Coronary artery (tissue), 2 donors: Measurements from ENCODE around the gene SLC7A4.

Source experiments
- DNase-seq: peaks from one replicate; pipeline ENCODE4 v3.0.0-alpha.2; 2017; ENCODE audit warnings: low spot score
- H3K27ac ChIP-seq, 2 donors: fragments of 200-600 bp; sonication (generic); one replicate each; pipeline ENCODE4 v1.5.1; 2016 to 2019
- H3K4me3 ChIP-seq: fragments of 200-600 bp; sonication (generic); 2 replicates; pipeline ENCODE4 v1.5.1; 2016; ENCODE audit warnings: mild to moderate bottlenecking, moderate library complexity
- CTCF ChIP-seq: fragments of 200-600 bp; sonication (generic); IDR thresholded peaks from one replicate; pipeline ENCODE4 v1.5.1; 2019; ENCODE audit warnings: antibody characterized with exemption

Gene SLC7A4

GRCh38 chr22:21018314-21018713 lies 14.0 kb downstream of the SLC7A4 start:
- H3K27ac ChIP-seq = no peak overlapping the region
- H3K4me3 ChIP-seq = no peak overlapping the region
- no peak for DNase-seq
- no peak for TF ChIP-seq CTCF

GRCh38 chr22:21016644-21017420 lies 15.5 kb downstream of the SLC7A4 start:
- no peak overlapping the region for H3K4me3 ChIP-seq
- peak; percentile 59 for DNase-seq
- no peak for TF ChIP-seq CTCF
- no peak overlapping the region for H3K27ac ChIP-seq

- no peak for DNase-seq
- TF ChIP-seq CTCF = no peak
- Histone ChIP-seq H3K4me3 (peak overlapping the region; percentile 66), H3K27ac (peak overlapping the region in 1 of 2 donors; percentile 66)
Observed at GRCh38 chr22:21015466-21016006, 16.8 kb downstream of the SLC7A4 start.

- DNase-seq = no peak
Observed at GRCh38 chr22:21014726-21015465, 17.5 kb downstream of the SLC7A4 start, which contains the start of gene P2RX6. TSS of gene P2RX6 (plus strand) at chr22:21015165. CDS start at chr22:21015175, 10 bp downstream.

GRCh38 chr22:21014202-21014725 lies 18.1 kb downstream of the SLC7A4 start:
- H3K4me3 ChIP-seq = peak overlapping the region; percentile 66
- peak overlapping the region; percentile 56 to 66 for H3K27ac ChIP-seq
- no peak for TF ChIP-seq CTCF

More at GRCh38 chr22:21014726-21015465, 17.5 kb downstream of the SLC7A4 start, which contains the start of gene P2RX6:
- H3K4me3 ChIP-seq = peak within 1 kb of the TSS; percentile 66
- peak within 1 kb of the TSS; percentile 56 to 66 for H3K27ac ChIP-seq
- no peak for TF ChIP-seq CTCF

GRCh38 chr22:21013657-21014201 lies 18.6 kb downstream of the SLC7A4 start:
- Histone ChIP-seq H3K27ac (peak overlapping the region; percentile 56 to 66), H3K4me3 (peak overlapping the region; percentile 66)
- TF ChIP-seq CTCF = no peak
- no peak for DNase-seq

More at GRCh38 chr22:21014202-21014725, 18.1 kb downstream of the SLC7A4 start:
- peak; percentile 91 for DNase-seq
